K562 (cell line): Measurements from ENCODE around the gene NDRG3. TPM values are rescaled to one million over a fixed set of nuclear protein-coding genes. Genes with fewer than 3 reads are reported as not detected.

ENCODE experiments used
- BCL6 ChIP-seq: fragments of 250-450 bp; sonication (Bioruptor Pico); IDR thresholded peaks from 2 replicates; pipeline ENCODE4 v1.4.0; 2020
- BHLHE40 ChIP-seq: IDR thresholded peaks from 2 replicates; pipeline ENCODE4 v1.6.1; 2011; ENCODE audit warnings: low read length, improper control_type of control experiment
- BRD9 ChIP-seq: fragments of 450-650 bp; IDR thresholded peaks from 2 replicates; pipeline ENCODE4 v1.6.1; 2018; ENCODE audit warnings: low read depth; ENCODE audit not compliant: partially characterized antibody
- CBFA2T3 ChIP-seq: fragments of 450-650 bp; IDR thresholded peaks from 2 replicates; pipeline ENCODE4 v1.6.1; 2017
- CREBBP ChIP-seq: IDR thresholded peaks from one replicate; pipeline ENCODE4 v1.6.1; 2012; ENCODE audit warnings: low read depth, mild to moderate bottlenecking, control low read depth, inconsistent platforms, low read length
- CSDE1 ChIP-seq, 2 experiments: fragments of 450-650 bp; IDR thresholded peaks; 2 replicates each; pipeline ENCODE4 v1.6.1; 2016; ENCODE audit warnings: mild to moderate bottlenecking in 1 of 2
- ETV1 ChIP-seq: fragments of 450-650 bp; conservative IDR thresholded peaks from 2 replicates; pipeline ENCODE4 v1.6.1; 2016; ENCODE audit warnings: missing genetic modification characterization, control low read depth, low read depth, missing compliant biosample characterization
- GATA2 ChIP-seq: sonication (generic); formaldehyde crosslinking; IDR thresholded peaks from 2 replicates; pipeline ENCODE4 v1.4.0; 2020; ENCODE audit warnings: mild to moderate bottlenecking, missing genetic modification reagents
- HDGF ChIP-seq: fragments of 450-650 bp; IDR thresholded peaks from 2 replicates; pipeline ENCODE4 v1.6.1; 2016
- HOXB6 ChIP-seq: fragments of 250-450 bp; sonication (Bioruptor Pico); IDR thresholded peaks from 2 replicates; pipeline ENCODE4 v1.5.1; 2022; ENCODE audit warnings: mild to moderate bottlenecking, borderline replicate concordance
- JUND ChIP-seq, 2 experiments: IDR thresholded peaks; 2 replicates in 1 of 2; 3 replicates in 1 of 2; pipeline ENCODE4 v1.6.1; 2011; ENCODE audit warnings: borderline replicate concordance in 2 of 2, low read depth in 2 of 2, low read length in 2 of 2, improper control_type of control experiment in 1 of 2, missing biosample characterization in 1 of 2, missing genetic modification characterization in 1 of 2, missing genetic modification reagents in 1 of 2
- LEF1 ChIP-seq: fragments of 450-650 bp; IDR thresholded peaks from 2 replicates; pipeline ENCODE4 v1.6.1; 2016; ENCODE audit warnings: mild to moderate bottlenecking
- MCM5 ChIP-seq: fragments of 450-650 bp; IDR thresholded peaks from 2 replicates; pipeline ENCODE4 v1.6.1; 2016; ENCODE audit warnings: low read depth
- MEF2D ChIP-seq: conservative IDR thresholded peaks from 2 replicates; pipeline ENCODE4 v1.6.1; 2016; ENCODE audit warnings: low read depth, missing genetic modification characterization, missing compliant biosample characterization
- NR1H2 ChIP-seq: sonication (generic); formaldehyde crosslinking; IDR thresholded peaks from 2 replicates; pipeline ENCODE4 v1.4.0; 2020; ENCODE audit warnings: mild to moderate bottlenecking, missing genetic modification reagents
- SMARCA4 ChIP-seq: fragments of 450-650 bp; IDR thresholded peaks from 2 replicates; pipeline ENCODE4 v1.6.1; 2016
- U2AF1 ChIP-seq: fragments of 200-400 bp; formaldehyde crosslinking; optimal IDR thresholded peaks from 2 replicates; pipeline ENCODE3; 2017; ENCODE audit warnings: mild to moderate bottlenecking, low read depth, low read length, moderate library complexity
- VEZF1 ChIP-seq: fragments of 200-800 bp; sonication (Bioruptor generic); IDR thresholded peaks from 2 replicates; pipeline ENCODE4 v1.6.1; 2017; ENCODE audit warnings: missing genetic modification characterization, missing compliant biosample characterization
- ZNF146 ChIP-seq: IDR thresholded peaks from one replicate; pipeline ENCODE4 v1.6.1; 2018; ENCODE audit warnings: missing compliant biosample characterization; ENCODE audit not compliant: unreplicated experiment
- ZNF217 ChIP-seq: sonication (generic); formaldehyde crosslinking; IDR thresholded peaks from 2 replicates; pipeline ENCODE4 v1.8.0; 2022; ENCODE audit warnings: mild to moderate bottlenecking, missing genetic modification reagents
- ZNF24 ChIP-seq: fragments of 450-650 bp; IDR thresholded peaks from 2 replicates; pipeline ENCODE4 v1.6.1; 2016
- ZNF77 ChIP-seq: fragments of 250-450 bp; sonication (Bioruptor Pico); IDR thresholded peaks from 2 replicates; pipeline ENCODE4 v1.5.0; 2020
- ZNF778 ChIP-seq: fragments of 450-650 bp; formaldehyde crosslinking; IDR thresholded peaks from 2 replicates; pipeline ENCODE4 v1.4.0; 2020; ENCODE audit warnings: mild to moderate bottlenecking, moderate library complexity
- polyA plus RNA-seq, 8 experiments: library from polyadenylated mRNA; depleted of rRNA in 4 of 8; stranded (reverse) in 5 of 8; unstranded in 3 of 8; fragments of >200 nt; fragmentation: Nextera tagmentation in 2 of 8; fragmentation: Illumina TruSeq in 1 of 8; extraction: Ambion mirVana in 2 of 8; extraction: Trizol in 1 of 8; gene quantifications; 2 replicates each; pipeline versions ENCODE4 v1.2.1 to v1.2.3, GENCODE V29; 2011 to 2014; ENCODE audit warnings: inconsistent platforms in 1 of 8, missing spikeins in 1 of 8
- total RNA-seq, 7 experiments: library from RNA; depleted of rRNA in 6 of 7; stranded (reverse); fragments of >200 nt in 6 of 7; fragmentation: Illumina TruSeq in 2 of 7; extraction: Trizol in 2 of 7; gene quantifications; 2 replicates each; pipeline versions ENCODE4 v1.2.1 to v1.2.3, GENCODE V29; 2011 to 2021; ENCODE audit warnings: low replicate concordance in 1 of 7
- TF ChIP-seq, protein P1 (sequence below): sonication (generic); formaldehyde crosslinking; IDR thresholded peaks from 2 replicates; pipeline ENCODE4 v1.8.1; 2023; ENCODE audit warnings: mild to moderate bottlenecking, missing genetic modification reagents
- TF ChIP-seq, protein P2 (sequence below): fragments of 250-450 bp; sonication (Bioruptor Pico); IDR thresholded peaks from 2 replicates; pipeline ENCODE4 v1.8.0; 2022; ENCODE audit warnings: inconsistent platforms, mild to moderate bottlenecking, moderate library complexity, borderline replicate concordance

Gene NDRG3
- total and polyA plus RNA-seq, 9 of the 15 experiments (the other 6 are each of a cell fraction or from before 2014, with no cell fraction given), result 14.6 to 39.4 (median 24.4) TPM

DNA sequence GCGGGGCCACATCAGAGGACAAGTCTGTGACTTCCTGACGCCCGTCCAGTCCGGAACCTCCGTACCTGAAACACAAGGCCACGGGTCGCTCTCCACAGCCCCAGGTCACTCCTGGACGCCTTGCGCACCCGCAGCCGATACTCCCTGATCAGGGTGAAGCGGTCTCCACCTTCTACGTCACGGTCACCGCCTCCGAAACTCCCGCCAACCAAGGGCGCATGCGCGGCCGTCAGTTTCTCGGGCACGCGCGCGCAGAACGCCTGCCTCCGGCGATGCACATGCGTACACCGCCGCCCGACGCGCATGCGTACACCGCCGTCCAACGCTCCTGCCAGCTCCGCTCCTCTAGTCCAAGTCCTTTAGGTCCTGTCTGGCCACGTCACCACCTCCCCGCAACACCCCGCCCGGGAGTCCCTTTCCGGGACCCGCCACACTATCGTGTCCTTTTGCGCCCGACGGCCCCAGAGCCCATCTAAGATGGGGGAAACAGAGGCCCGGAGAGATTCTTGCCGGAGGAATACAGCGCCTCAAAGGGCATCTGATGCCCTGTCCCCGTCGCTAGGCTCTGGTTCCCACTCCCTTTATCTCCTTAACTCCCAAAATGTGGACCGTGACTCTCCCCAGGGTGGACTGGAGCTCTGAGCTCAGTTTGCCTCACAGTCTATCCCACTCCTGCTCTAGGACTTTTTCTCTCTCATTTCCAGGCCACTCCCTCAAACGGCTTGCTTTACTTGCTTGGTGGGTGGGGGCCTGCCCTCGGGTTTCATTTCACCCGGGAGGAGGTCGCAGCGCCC, 27.9 kb upstream of the NDRG3 start, which contains the start of gene DSN1 (continued):
- TF ChIP-seq BRD9 (peak; percentile 81), BHLHE40 (peak; percentile 37; the same call in 1 of the 2 replicates), LEF1 (0 out of 2 replicates have a peak, but pooled peaks have one; percentile 18), CBFA2T3 (no peak; the same call in 1 of the 2 replicates), CREBBP (no peak), ZNF24 (no peak), BCL6 (CRISPR knock-in tag) (no peak), VEZF1 (CRISPR knock-in tag) (peak; percentile 84), MCM5 (no peak), MEF2D (tag) (no peak), ZNF778 (CRISPR knock-in tag) (no peak), GATA2 (CRISPR knock-in tag) (no peak), JUND (IDR thresholded peaks at IDR 0.05; ENCODE audit: borderline replicate concordance, low read depth, low read length) (0 out of 2 replicates have a peak, but pooled peaks have one; percentile 35), JUND (tag; IDR thresholded peaks at IDR 0.05; ENCODE audit: borderline replicate concordance, low read depth, low read length) (peak; percentile 61; the same call in 1 of the 3 replicates), HDGF (no peak), HOXB6 (CRISPR knock-in tag) (no peak), ETV1 (tag) (peak; percentile 38; the same call in 1 of the 2 replicates), NR1H2 (CRISPR knock-in tag) (0 out of 2 replicates have a peak, but pooled peaks have one; percentile 47), ZNF146 (no peak), ZNF217 (CRISPR knock-in tag) (0 out of 2 replicates have a peak, but pooled peaks have one; percentile 21), CSDE1 (IDR thresholded peaks at IDR 0.05) (peak in 1 of 2 experiments; percentile 28; a peak in 1 of 4 replicates), U2AF1 (no peak), ZNF77 (CRISPR knock-in tag) (0 out of 2 replicates have a peak, but pooled peaks have one; percentile 55), SMARCA4 (peak; percentile 69)
- TF ChIP-seq, protein P1, sequence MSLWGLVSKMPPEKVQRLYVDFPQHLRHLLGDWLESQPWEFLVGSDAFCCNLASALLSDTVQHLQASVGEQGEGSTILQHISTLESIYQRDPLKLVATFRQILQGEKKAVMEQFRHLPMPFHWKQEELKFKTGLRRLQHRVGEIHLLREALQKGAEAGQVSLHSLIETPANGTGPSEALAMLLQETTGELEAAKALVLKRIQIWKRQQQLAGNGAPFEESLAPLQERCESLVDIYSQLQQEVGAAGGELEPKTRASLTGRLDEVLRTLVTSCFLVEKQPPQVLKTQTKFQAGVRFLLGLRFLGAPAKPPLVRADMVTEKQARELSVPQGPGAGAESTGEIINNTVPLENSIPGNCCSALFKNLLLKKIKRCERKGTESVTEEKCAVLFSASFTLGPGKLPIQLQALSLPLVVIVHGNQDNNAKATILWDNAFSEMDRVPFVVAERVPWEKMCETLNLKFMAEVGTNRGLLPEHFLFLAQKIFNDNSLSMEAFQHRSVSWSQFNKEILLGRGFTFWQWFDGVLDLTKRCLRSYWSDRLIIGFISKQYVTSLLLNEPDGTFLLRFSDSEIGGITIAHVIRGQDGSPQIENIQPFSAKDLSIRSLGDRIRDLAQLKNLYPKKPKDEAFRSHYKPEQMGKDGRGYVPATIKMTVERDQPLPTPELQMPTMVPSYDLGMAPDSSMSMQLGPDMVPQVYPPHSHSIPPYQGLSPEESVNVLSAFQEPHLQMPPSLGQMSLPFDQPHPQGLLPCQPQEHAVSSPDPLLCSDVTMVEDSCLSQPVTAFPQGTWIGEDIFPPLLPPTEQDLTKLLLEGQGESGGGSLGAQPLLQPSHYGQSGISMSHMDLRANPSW (CRISPR knock-in tag), result no peak
- TF ChIP-seq, protein P2, sequence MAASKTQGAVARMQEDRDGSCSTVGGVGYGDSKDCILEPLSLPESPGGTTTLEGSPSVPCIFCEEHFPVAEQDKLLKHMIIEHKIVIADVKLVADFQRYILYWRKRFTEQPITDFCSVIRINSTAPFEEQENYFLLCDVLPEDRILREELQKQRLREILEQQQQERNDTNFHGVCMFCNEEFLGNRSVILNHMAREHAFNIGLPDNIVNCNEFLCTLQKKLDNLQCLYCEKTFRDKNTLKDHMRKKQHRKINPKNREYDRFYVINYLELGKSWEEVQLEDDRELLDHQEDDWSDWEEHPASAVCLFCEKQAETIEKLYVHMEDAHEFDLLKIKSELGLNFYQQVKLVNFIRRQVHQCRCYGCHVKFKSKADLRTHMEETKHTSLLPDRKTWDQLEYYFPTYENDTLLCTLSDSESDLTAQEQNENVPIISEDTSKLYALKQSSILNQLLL (CRISPR knock-in tag), result no peak
